H1 (cell line): ENCODE data around the gene CACNA1E.

Source experiments
- POLR2A ChIP-seq, 2 experiments: IDR thresholded peaks; 1 replicate in 1 of 2; 2 replicates in 1 of 2; pipeline ENCODE4 v1.6.1; 2011; ENCODE audit warnings: low read depth in 2 of 2, low read length in 2 of 2, mild to moderate bottlenecking in 2 of 2; ENCODE audit errors: control extremely low read depth in 1 of 2
- TF ChIP-seq, protein P1 (sequence below), 3 experiments: IDR thresholded peaks; 1 replicate in 2 of 3; 2 replicates in 1 of 3; pipeline versions ENCODE4 v1.5.1 to v1.6.1; 2011; ENCODE audit warnings: low read length in 3 of 3, mild to moderate bottlenecking in 3 of 3, inconsistent platforms in 2 of 3, low read depth in 1 of 3, moderate library complexity in 1 of 3; ENCODE audit not compliant: insufficient read depth in 1 of 3; ENCODE audit errors: control extremely low read depth in 1 of 3
- TF ChIP-seq, protein P2 (sequence below): IDR thresholded peaks from 2 replicates; pipeline ENCODE4 v1.6.1; 2012; ENCODE audit warnings: low read length, inconsistent platforms

DNA sequence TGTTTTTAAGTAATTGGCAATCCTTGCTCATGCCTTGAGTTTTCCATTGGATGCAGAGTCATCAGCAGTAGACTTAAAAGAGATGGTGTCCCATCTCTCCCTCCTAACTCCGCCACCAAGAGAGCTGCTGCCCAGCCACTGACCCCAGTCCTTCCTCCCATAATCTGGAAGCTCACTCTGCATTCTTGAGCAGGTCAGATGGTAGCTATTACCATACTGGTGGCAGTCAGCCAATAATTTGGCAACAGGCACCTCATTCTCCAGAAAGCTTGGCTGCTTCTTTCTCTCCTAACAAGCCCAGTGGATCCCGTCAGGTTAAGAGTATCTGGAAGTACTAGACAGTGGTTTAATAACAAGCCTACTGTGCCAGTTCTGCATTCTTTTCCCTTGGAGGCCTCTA lies 306.1 kb downstream of the CACNA1E start:
- TF ChIP-seq, protein P1, sequence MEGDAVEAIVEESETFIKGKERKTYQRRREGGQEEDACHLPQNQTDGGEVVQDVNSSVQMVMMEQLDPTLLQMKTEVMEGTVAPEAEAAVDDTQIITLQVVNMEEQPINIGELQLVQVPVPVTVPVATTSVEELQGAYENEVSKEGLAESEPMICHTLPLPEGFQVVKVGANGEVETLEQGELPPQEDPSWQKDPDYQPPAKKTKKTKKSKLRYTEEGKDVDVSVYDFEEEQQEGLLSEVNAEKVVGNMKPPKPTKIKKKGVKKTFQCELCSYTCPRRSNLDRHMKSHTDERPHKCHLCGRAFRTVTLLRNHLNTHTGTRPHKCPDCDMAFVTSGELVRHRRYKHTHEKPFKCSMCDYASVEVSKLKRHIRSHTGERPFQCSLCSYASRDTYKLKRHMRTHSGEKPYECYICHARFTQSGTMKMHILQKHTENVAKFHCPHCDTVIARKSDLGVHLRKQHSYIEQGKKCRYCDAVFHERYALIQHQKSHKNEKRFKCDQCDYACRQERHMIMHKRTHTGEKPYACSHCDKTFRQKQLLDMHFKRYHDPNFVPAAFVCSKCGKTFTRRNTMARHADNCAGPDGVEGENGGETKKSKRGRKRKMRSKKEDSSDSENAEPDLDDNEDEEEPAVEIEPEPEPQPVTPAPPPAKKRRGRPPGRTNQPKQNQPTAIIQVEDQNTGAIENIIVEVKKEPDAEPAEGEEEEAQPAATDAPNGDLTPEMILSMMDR (IDR thresholded peaks at IDR 0.05; ENCODE audit: control extremely low read depth in 1 of 3, insufficient read depth in 1 of 3, low read depth in 1 of 3, low read length in 3 of 3): no peak
- TF ChIP-seq POLR2A (IDR thresholded peaks at IDR 0.05; ENCODE audit: control extremely low read depth in 1 of 2, low read depth in 2 of 2, low read length in 2 of 2): no peak
- TF ChIP-seq, protein P2, sequence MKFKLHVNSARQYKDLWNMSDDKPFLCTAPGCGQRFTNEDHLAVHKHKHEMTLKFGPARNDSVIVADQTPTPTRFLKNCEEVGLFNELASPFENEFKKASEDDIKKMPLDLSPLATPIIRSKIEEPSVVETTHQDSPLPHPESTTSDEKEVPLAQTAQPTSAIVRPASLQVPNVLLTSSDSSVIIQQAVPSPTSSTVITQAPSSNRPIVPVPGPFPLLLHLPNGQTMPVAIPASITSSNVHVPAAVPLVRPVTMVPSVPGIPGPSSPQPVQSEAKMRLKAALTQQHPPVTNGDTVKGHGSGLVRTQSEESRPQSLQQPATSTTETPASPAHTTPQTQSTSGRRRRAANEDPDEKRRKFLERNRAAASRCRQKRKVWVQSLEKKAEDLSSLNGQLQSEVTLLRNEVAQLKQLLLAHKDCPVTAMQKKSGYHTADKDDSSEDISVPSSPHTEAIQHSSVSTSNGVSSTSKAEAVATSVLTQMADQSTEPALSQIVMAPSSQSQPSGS: no peak
